ENCODE measurements around the gene CACNB2. TPM values are rescaled to one million over a fixed set of nuclear protein-coding genes. Genes with fewer than 3 reads are reported as not detected.

Gene CACNB2
- total RNA-seq, 1 donor from 2014 or later: not detected

DNA sequence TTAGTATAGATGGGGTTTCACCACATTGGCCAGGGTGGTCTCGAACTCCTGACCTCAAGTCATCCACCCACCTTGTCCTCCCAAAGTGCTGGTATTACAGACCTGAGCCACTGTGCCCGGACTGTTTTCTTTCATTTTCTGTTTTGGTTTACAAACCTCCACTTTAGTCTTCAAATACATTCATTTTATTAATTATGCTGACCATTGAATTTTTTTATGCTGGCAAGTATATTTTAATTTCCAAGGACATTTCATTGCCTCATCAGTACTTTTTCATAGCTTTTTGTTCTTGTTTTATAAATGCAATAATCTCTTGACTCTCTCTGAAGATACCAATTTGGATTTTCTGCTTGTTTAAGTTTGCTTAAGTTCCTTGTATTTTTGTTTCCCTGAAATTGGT lies 170.5 kb downstream of the CACNB2 start:
- Mint-ChIP-seq H3K27ac (no peak overlapping the region), H3K27me3 (peaks cover 3% of the 10 kb centered on the region), H3K9me3 (no peaks in the 10 kb centered on the region), H3K4me3 (no peak overlapping the region), H3K4me1 (no peaks in the 10 kb centered on the region), H3K36me3 (ENCODE audit: low read depth) (no peaks in the 10 kb centered on the region)
- POLR2A ChIA-PET: no interaction called here
- intact Hi-C loops (cut with micrococcal nuclease): no loop called here
- no peak for DNase-seq
- CTCF ChIA-PET: no interaction called here
- TF ChIP-seq, protein P1, sequence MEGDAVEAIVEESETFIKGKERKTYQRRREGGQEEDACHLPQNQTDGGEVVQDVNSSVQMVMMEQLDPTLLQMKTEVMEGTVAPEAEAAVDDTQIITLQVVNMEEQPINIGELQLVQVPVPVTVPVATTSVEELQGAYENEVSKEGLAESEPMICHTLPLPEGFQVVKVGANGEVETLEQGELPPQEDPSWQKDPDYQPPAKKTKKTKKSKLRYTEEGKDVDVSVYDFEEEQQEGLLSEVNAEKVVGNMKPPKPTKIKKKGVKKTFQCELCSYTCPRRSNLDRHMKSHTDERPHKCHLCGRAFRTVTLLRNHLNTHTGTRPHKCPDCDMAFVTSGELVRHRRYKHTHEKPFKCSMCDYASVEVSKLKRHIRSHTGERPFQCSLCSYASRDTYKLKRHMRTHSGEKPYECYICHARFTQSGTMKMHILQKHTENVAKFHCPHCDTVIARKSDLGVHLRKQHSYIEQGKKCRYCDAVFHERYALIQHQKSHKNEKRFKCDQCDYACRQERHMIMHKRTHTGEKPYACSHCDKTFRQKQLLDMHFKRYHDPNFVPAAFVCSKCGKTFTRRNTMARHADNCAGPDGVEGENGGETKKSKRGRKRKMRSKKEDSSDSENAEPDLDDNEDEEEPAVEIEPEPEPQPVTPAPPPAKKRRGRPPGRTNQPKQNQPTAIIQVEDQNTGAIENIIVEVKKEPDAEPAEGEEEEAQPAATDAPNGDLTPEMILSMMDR (IDR thresholded peaks at IDR 0.05): no peak
- no peak for ATAC-seq (ENCODE audit: low read depth)

DNA sequence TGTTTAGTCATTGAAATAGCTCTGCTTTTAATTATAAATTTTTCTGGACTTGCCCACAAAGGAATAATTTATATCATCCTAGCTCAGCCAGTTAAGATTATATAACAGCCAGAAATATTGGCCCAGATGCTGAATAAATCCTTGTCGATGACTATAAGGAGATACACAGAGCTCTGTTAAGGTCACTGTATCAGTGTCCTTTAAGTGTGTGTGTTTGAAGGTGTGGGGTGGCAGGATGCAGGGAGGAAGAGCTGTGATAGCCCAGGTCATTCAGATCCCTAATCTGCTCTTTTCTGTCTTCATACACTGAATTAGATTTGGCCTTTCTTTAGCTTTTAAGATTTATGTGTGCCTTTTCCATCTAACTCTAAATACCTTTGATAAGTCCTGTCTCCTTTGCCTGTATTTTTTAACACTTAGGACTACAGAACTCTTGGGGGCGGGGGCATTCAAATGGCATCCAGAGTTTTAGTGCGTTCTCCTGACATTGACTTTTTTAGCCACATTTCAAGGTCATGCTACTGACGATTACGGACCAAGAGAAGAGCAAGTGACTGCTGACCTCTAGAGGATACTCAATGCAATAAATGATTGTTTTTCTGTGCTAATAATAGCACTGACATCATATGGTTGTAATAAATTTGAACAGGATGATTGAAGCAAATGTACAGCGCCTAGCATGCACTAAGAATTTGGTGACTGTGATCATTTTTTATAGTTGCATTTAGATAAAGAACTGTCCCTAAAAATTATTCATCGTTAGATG lies 172.3 kb downstream of the CACNB2 start:
- intact Hi-C loops (cut with micrococcal nuclease): loop anchor here (1.0 to 2.0 kb wide), 3 partner anchors 402 to 706 kb away; no protein-coding TSS in a partner anchor
- ATAC-seq (ENCODE audit: low read depth) (peak; percentile 50), DNase-seq (no peak)
- H3K36me3 Mint-ChIP-seq (ENCODE audit: low read depth): no peaks in the 10 kb centered on the region
- no peaks in the 10 kb centered on the region for H3K4me1 Mint-ChIP-seq
- TF ChIP-seq, protein P1 (IDR thresholded peaks at IDR 0.05): no peak
- H3K27me3 Mint-ChIP-seq: peaks cover 3% of the 10 kb centered on the region
- H3K4me3 Mint-ChIP-seq: no peak overlapping the region
- ChIA-PET CTCF (no interaction called here), POLR2A (no interaction called here)
- H3K27ac Mint-ChIP-seq: no peak overlapping the region
- H3K9me3 Mint-ChIP-seq: no peaks in the 10 kb centered on the region

DNA sequence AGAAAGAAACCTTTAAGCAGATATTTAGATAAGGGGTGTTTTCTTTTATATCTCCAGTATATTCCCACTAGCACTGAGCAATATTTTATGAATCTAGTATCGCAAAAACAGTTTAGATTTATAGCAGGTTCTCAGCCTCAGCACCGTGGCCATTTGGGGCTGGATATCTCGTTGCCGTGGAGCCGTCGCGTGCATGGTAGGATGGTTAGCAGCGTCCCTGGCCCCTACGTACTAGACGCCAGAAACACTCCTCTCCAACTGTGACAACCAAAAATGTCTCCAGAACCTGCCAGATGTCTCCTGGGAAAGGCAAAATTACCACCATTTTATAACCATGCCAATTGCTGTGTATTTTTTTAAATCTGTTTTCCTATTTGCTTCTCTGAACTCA lies 172.9 kb downstream of the CACNB2 start:
- ChIA-PET POLR2A (no interaction called here), CTCF (no interaction called here)
- H3K27me3 Mint-ChIP-seq: peaks cover 3% of the 10 kb centered on the region
- no peaks in the 10 kb centered on the region for H3K4me1 Mint-ChIP-seq
- no peak overlapping the region for H3K27ac Mint-ChIP-seq
- DNase-seq: no peak
- H3K36me3 Mint-ChIP-seq (ENCODE audit: low read depth): no peaks in the 10 kb centered on the region
- ATAC-seq (ENCODE audit: low read depth): no peak
- TF ChIP-seq, protein P1 (IDR thresholded peaks at IDR 0.05): no peak
- intact Hi-C loops (cut with micrococcal nuclease): loop anchor here (2.0 kb wide), 2 partner anchors 576 to 706 kb away; no protein-coding TSS in a partner anchor
- no peaks in the 10 kb centered on the region for H3K9me3 Mint-ChIP-seq
- H3K4me3 Mint-ChIP-seq: no peak overlapping the region

DNA sequence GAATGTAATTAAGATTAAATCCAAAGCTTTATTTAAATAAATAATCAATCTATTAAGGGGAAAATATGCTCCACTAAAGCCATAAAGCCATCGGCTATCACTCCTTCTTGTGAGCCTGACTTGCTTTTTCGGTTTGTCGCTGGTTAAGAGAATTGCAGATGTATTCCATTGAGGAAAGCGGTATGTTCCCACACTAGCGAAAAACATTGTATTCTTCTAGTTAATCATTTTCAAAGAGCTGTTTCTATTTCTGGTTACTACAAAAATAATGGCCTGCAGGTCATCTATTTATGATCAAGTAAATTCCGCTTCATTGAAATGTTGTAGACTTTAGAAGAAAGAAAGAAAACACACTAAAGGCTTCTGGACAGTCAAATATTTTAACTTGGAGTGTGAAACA lies 173.4 kb downstream of the CACNB2 start:
- no peaks in the 10 kb centered on the region for H3K9me3 Mint-ChIP-seq
- H3K36me3 Mint-ChIP-seq (ENCODE audit: low read depth): no peaks in the 10 kb centered on the region
- no peak overlapping the region for H3K27ac Mint-ChIP-seq
- H3K4me1 Mint-ChIP-seq: no peaks in the 10 kb centered on the region
- CTCF ChIA-PET: no interaction called here
- POLR2A ChIA-PET: no interaction called here
- intact Hi-C loops (cut with micrococcal nuclease): loop anchor here (2.0 kb wide), 2 partner anchors 577 to 707 kb away; no protein-coding TSS in a partner anchor
- peaks cover 3% of the 10 kb centered on the region for H3K27me3 Mint-ChIP-seq
- TF ChIP-seq, protein P1 (IDR thresholded peaks at IDR 0.05): no peak
- no peak for ATAC-seq (ENCODE audit: low read depth)
- no peak for DNase-seq
- no peak overlapping the region for H3K4me3 Mint-ChIP-seq

DNA sequence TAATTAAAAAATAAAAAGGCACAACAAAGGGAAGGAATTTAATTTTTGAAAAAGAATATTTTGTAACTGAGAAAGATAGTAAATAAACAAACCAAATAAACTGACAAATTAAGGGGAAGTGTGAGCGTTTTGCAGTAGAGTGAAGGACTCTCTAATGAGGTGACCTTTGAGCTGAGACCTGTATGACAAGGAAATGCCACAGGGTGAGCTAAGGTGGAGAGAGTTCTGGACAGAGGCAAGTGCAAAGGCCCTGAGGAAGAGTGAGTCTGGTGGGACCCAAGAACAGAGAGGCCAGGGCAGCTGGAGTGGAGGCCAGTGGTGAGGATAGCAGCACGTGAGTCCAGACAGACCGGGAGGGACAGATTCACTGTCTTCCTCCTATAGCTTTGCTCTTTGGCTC lies 179.4 kb downstream of the CACNB2 start:
- H3K27me3 Mint-ChIP-seq: no peaks in the 10 kb centered on the region
- DNase-seq (no peak), ATAC-seq (ENCODE audit: low read depth) (no peak)
- no peaks in the 10 kb centered on the region for H3K36me3 Mint-ChIP-seq (ENCODE audit: low read depth)
- ChIA-PET POLR2A (no interaction called here), CTCF (no interaction called here)
- intact Hi-C loops (cut with micrococcal nuclease): no loop called here
- no peak overlapping the region for H3K4me3 Mint-ChIP-seq
- H3K9me3 Mint-ChIP-seq: no peaks in the 10 kb centered on the region
- TF ChIP-seq, protein P1 (IDR thresholded peaks at IDR 0.05): no peak
- H3K4me1 Mint-ChIP-seq: no peaks in the 10 kb centered on the region
- H3K27ac Mint-ChIP-seq: no peak overlapping the region
